Amniotic stem cell (primary cell): ENCODE measurements around the gene ITIH5.

Source experiments
- DNase-seq: peaks from one replicate; lab custom pipeline; 2025; lab: John Stamatoyannopoulos, UW

Gene ITIH5

DNA sequence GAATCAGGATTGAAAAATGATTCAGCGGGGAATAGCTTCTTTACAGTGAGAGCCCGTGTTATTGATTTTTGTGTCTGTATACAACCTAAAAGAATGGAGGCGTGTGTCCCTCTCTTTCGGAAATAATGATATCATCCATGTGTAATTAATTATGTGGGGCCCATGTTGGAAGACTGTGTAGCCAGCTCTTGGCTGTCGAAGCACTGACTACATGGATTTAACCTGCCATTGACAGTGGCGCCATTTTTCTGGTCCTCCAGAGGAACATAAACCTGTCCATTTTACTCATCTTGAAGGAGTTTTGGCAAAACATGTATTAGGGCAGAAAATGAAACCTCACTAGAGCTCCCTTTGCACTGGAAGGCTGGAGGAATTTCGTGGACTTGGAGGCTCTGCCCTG, 119.6 kb downstream of the ITIH5 start:
- DNase-seq, result no peak

DNA sequence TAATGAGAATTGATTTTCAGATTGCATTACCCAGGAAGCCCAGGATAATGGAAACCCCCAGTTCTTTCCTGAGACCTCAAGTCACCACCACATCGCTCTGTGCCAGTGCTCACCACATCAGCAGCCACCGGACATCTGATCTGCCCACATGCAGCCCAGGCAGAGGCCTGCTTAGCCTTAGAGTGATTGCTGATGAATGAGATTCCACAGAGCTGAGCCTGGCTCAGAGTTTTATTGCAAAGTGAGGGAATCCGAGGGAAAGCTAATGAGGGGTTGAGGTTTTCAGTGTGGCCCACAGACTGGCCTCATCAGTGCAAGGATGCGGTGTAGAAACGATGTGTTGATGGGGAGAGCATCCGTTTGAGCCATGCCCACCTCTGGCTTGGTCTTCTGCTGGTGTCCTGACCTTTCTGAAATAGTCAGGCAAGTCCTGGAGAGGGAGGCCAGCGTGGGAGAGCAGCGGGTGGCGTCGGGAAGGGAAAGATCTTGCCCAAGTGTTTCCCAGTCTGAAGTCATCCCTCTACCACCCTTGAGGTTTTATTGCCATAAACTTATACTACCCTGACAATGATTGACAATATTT, 120.3 kb downstream of the ITIH5 start:
- DNase-seq, result no peak

DNA sequence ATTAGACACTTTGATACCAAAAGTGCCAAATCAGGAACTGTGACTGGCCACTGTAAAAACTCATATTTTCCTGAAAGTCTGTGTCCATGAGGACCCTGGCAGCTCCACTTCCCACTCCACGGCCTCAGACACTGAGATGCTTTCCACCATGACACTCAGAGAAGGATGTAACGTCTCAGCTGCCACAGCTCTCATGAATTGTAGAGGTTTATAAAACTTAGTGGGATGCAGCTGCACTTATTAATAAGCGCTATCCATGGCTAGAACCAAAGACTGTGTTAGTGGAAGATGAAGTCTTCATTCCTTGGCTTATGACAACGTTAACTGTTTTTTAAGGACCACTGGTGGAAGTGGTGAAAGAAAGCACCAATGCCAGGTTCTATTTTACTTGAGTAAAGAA, 121.0 kb downstream of the ITIH5 start:
- no peak for DNase-seq

DNA sequence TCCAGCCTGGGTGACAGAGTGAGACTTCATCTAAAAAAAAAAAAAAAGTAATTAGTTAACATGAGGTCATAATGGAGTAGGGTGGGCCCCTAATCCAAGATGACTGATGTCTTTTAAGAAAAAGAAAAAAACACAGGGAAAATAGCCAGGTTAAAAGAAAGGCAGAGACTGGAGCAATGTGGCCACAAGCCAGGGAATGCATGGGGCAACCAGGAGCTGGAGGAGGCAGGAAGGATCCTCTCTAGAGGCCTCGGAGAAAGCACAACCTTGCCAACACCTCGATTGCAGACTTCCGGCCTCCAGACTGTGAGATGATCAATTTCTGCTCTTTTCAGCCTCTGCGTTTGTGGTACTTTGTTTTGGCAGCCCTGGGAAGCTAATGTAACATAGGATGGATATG, 121.5 kb downstream of the ITIH5 start:
- DNase-seq, result no peak

DNA sequence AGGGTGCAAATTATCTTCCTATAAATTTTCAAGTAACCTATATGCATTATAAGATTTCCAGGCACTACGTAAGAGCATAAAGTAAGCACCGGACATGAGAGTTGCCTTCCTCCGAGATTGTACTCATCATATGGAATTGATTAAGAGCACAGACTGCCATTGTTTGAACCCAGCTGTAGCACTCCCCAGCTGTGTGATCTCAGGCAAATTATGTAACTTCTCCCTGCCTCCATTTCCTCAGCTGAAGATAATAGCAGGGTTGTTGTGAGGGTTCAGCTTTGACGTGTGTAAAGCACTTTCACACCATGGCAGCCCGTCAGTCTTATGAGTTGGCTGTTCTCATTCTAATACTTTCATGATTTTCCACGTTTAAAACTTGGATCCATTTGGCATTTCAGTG, 122.6 kb downstream of the ITIH5 start:
- DNase-seq, result no peak

DNA sequence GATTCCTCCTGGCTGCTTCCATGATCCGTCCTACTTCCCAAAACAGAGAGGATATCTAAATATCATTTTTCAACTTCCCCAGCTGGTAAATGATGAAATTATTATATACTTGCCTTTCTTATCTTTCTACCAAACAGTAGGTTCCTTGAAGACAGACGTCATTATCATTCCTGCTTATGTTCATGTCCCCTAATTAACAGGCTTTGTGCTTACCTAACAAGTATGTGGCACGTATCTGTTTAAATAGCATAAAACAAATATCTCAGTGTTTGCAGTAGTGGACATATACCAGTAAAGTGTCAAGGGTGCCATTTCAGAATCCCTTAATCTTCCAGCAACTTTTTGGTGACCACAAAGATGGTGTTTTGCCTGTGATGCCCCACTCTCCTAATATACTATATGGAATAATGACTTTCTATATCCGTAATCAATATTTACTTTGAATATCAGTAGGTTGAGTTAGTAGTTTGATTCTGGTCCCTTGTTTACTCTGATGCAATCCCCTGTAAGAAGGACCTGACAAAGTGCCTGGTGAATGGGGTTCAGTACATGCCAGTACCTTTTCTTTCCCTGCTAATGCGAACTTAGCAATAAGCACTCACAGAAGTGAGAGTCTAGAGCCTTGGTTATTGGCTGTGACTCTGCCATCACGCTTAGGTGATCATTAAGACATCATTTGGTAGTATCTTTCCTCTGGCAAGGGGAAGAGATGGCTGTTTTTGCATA, 124.4 kb downstream of the ITIH5 start:
- no peak for DNase-seq

DNA sequence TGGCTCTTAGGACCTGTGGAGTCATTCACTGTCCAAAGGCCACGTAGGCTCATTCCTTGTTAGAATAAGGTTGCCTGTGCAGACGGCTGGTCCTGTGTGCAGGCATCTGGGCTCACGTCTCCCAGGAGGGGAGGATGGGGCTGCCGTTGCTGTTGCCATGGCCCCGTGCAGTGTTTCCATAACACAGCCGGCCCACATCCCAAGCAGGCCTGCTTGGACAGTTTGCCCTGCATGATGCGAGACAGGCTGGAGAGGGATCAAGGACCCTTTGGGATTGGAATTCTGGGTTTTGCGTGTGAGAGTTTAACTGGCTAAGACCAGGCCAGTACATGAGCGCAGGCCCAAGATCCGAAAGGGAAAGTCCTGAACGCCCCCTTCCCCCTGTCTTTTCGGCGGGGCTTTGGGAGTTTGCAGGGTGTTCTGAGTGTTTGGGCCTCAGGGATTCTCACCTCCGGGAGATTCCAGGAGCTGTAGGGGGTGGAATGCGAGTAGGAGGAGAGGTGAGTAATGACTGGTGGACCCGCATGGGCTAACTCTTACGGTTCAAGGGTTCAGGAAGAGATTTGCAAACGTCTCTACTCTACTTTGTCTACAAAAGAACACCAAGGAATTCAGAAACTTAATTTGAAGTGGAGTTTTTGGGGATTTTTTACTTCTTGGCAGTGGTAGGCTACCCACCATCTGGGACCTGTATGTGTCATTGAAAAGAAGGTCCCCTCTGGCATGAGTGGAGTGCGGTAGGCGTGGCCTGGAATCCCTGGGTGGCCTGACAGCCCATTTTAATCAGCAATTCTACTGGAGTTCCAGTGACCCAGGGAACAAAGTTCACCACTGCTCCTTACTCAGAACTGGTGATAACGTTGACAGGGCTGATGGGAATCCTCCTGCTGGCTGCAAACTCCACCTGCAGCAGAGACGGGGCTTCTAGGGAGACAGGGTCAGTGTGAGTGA, 125.4 kb downstream of the ITIH5 start:
- no peak for DNase-seq

DNA sequence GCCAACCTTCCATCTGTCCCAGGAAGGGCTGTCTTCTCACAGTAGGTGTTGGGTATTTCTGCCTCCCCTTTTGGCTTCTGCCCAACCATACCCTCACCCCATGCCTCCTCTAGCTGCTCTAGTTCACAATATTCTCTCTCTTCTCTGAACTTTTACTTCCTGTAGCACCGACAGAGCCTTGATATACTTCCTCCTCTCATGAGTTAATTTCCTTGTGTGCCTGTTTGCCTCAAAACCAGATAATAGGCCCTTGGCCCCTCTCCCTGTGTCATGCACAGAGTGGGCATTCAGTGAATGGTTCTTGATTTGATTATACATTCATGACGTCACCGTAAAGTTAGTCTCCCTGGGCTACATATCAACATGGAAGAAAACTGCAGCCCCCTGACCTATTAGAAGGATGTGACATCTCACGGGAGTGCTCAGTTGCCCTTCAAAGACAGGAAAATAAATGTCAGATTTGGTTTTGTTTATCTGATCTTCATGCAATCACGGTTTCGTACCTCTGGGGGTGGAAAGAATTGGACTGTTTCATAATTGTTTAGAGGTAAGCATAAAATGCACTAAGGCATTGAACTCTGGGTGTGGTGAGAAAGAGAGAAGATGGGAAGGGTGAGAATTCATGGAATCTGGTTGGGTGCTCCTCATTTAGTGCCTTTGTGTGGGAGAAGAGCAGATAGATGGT, 127.7 kb downstream of the ITIH5 start:
- no peak for DNase-seq

DNA sequence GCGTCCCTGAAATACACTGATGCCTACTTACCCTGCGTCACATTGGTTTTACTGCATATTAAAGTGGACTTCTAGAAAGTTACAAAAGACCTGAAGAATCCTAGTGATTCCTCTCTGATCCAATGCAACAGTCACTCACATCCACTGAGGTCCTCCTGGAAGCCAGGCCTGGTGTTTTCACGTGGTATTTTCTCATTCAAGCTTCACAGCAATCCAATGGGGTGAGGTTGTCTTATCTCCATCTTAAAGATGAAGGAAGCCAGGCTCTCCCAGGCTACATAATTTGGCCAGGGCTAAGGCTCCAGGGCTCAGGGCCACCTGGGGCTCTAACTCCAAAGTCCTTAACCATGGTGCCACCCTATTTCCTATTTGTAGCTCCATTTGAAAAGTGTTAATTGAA, 129.6 kb downstream of the ITIH5 start:
- no peak for DNase-seq

DNA sequence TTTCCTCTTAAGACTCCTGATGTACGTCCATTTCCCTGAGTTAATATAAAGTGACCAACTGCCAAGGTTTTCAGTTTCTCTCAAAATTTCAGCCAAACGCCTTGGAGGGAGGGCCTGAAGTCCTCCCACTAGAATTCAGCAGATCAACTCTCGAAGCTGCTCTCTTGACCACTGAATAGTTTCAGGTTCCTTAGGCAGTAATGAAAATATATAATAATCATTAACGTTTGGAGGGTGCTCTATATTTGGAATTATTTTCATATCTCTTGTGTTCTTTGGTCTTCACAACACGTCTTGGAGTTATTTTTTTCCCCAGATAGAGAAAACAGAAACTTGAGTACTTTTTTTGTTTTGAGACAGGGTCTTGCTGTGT, 132.3 kb downstream of the ITIH5 start:
- DNase-seq, result no peak

DNA sequence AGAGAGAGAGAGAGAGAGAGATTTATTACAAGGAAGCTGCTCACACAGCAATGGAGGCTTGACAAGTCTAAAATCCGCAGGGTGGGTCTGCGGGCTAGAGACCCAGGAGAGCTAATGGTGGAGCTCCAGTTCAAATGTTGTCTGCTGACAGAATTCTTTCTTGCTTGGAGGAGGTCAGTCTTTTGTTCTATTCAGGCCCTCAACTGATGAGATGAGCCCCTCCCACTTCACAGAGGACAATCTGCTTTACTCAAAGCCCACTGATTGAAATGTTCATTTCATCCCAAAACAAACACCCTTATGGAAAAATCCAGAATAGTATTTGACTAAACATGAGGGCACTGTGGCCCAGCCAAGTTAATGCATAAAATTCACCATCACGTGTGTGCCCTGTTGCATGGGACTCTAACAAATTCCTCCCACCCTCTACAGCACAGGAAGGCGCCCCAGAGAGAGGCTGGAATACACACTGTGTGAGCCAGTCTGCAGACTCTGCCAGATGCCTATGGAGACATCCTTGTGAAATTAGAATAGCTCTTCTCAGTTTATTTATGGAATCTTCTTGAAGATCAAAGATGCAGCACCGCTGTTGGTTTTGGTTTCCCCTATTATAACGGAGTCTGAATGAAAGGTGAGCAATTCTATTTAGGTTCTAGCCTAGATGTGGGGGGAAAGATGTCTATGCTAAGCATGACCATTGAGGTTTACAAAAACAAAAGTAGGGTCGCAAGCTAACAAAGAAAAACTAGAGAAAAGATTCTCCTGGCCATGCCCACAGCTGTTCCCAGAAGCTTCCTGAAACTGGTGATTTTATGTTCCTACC, 132.9 kb downstream of the ITIH5 start:
- DNase-seq, result no peak

DNA sequence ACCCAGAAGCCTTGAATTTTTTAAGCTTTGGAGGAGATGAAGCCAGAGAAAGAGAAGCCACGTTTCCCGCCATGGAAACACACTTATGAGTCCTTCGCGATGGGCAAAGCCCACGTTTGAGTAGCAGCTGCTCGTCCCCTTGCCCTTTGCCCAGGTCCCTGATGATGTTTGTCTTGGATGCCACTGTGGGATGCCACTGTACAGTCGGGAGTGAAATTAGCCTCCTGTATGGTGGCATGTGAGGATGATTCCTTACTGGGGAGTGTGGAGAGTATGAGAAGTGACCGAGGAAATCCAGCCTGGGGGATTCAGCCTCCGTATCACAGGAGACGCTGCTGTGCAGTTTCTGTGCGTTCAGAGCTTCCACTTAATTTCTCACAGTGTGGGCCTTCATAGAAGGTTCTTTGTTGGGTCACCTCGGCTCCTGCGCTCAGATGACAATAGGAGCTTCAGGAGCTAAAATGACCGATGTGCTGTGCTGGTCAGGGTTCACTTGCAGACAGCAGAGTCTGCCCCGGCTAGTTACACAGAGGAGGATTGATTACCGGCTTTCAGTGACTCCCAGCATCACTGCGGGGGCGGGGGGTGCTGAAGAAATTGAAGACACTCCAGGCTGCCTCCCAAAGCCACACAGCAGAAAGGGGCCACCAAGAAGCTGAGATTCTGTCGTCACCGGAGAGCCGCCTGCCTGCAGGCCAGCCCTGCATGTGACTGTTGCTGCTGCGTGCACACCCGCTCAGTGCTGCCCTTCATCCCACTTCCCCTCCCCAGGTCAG, 133.9 kb downstream of the ITIH5 start:
- DNase-seq, result no peak

DNA sequence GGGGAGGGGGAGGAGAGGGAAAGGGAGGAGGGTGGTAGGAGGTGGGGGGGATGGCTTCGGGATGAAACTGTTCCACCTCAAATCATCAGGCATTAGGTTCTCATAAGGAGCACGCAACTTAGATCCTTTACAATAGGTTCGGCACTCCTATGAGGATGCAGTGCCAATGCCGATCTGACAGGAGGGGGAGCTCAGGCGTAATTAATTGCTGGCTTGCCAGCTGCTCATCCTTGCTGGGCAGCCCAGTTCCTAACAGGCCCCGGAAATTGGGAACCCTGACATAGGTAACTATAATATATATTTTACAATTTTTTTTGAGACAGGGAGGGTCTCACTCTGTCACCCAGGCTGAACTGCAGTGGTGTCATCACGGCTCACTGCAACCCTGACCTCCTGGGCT, 137.1 kb downstream of the ITIH5 start:
- DNase-seq, result no peak

DNA sequence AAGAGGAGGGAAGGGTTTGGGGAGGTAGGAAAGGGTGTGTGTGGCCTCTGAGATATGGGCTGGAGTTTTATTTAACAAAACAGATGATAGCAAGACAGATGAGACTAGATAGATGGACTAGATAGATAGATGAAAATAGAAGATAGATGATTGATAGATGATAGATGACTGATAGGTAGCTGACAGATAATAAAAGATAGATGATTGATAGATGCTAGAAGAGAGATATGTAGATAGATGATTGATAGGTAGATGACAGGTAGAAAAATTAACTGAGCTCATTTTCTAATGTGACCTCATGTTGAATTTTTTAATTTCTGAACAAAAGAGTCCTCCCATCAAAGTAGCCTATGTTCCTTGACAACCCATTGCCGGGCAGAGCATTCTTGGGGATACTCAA, 139.3 kb downstream of the ITIH5 start:
- DNase-seq, result no peak

DNA sequence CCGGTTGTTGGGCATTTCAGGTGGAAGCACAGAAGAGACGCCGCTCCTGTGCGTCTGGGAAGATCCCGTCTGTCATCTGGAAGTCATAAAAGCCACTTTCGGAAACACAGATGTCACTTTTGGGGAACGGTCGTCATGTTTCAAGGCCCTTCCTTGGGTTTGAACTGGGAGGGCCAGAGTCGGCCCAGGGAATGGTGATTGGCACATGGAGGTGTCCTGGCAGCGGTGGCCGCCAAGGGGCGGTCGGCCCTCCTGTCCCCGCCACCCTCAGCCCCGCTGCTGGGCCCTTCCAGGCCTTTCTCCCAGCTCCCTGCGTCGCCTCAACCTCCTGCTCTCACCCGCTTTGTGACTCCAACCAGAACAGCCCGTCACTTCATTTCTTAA, 140.8 kb downstream of the ITIH5 start:
- DNase-seq, result no peak

DNA sequence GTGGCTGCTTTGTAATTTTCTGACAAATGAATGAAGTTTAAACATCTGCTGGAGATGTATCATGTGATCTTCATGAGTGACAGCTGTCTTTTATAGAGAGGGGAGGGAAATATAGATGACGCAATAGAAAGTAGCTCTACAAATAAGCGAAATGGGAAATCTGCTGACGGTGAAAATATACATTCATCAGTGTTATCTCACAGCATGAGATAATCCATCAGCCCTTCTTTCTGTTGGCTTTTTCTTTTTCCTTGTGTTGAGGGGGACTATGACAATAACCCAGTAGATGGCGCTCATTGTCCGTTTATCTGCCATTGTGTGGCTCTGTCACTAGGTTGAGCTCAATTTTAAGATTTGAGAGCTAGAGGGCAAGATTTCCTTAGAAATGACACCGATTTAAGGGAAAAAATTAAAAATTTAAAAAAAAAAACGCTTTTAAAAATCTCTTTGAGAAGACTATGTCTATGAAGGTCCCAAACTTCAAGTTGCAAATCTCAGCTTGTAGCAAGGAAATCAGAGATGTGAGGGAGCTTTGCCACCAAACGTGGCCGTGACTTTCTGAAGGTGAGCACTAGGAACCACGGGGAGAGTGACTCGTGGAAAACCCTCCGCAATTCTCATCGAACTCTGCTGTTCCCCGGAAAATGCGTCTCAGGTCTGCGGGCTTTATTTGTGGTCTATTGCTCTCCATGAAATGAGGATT, 141.3 kb downstream of the ITIH5 start:
- DNase-seq, result no peak

DNA sequence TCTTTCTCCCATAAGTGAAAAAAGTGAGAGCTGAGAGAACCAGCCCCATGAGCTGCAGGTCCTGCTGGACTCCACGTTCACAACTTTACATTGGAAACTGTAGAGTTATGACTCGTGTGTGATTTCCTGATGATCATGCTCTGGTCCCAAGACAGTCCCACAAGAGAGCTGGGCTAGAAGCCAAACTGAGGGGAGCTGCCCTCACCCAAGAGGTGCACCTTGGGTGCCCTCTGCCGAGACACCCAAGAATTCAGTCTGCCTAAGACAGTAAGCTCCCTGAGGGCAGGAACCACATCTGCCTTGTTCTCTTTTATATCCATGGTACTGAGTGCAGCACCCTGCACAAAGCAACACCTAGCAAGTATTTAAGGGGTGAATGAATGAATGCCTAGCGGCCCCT, 143.1 kb downstream of the ITIH5 start:
- no peak for DNase-seq

DNA sequence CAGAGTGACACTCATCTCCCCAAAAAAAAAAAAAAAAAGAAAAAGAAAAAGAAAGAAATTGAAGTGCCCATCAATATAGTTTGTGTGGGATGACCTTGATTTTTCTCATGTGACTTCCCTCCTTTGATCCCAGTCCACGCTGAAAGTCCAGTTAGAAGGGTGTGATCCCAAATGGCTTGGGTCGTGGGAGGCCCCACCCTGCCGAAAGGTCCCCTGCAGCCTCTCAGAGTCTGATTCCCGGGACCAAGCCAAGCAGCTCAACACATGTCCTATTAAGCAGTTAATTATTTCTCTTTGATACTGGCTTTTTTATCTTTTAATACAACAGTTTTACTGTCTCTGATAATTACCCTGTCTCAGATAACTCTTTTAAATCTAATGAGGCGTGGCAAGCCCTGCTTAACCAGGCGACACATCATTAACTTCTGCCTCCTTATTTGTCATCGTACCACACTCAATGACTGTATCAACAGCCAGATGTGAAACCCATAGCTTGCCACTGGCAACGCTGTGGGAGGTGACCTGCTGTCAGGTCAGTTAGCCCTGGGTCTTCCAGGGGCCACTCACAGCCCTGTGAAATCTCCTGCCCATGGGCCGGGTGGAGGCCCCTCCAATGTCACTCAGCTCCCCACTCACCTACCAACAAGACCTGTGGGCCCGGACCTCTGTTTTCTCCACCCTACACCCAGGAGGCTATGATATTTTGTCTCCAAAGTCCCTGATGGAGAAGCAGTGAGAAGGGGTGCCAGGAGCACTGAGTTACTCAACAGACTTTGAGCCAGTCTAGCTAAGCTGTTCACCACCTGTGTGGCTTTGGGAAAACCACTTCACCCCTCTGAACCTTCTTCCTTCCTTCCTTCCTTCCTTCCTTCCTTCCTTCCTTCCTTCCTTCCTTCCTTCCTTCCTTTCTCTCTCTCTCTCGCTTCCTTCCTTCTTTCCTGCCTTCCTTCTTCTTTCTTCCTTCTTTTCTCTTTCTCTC, 146.0 kb downstream of the ITIH5 start:
- DNase-seq, result no peak

DNA sequence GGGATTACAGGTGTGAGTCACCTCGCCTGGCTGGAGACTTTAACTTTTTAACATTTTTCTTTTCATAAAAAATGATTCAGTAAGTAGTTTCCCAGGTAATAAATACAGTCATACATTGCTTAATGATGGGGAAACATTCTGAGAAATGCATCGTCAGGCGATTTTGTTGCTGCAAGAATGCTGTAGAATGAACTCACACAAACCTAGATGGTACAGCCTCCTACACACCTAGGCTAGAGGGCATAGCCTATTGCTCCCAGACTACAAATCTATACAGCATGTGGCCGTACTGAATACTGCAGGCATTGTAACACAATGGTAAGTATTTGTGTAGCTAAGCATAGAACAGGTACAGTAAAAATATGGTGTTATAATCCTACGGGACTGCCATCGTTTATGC, 147.4 kb downstream of the ITIH5 start:
- no peak for DNase-seq
